HFFc6 (cell line): ENCODE results near the gene BAG1. TPM values are rescaled to one million over a fixed set of nuclear protein-coding genes. Genes with fewer than 3 reads are reported as not detected.

Experiments used
- DNase-seq: peaks from one replicate; pipeline ENCODE4 v3.0.0-alpha.2; 2018
- H3K27ac Mint-ChIP-seq: 2 replicates; pipeline ENCODE4 v1.8.0; 2020; ENCODE audit warnings: mild to moderate bottlenecking, mixed read lengths
- H3K27me3 Mint-ChIP-seq: 2 replicates; pipeline ENCODE4 v1.8.0; 2021; ENCODE audit warnings: mild to moderate bottlenecking, moderate library complexity, mixed read lengths; ENCODE audit not compliant: insufficient read depth
- H3K36me3 Mint-ChIP-seq: 2 replicates; pipeline ENCODE4 v1.8.0; 2021; ENCODE audit warnings: low read depth, mixed read lengths
- H3K4me1 Mint-ChIP-seq: 2 replicates; pipeline ENCODE4 v1.8.0; 2020; ENCODE audit warnings: low read depth, mixed read lengths
- H3K4me3 Mint-ChIP-seq: 2 replicates; pipeline ENCODE4 v1.8.0; 2020; ENCODE audit warnings: mild to moderate bottlenecking, moderate library complexity, mixed read lengths
- H3K9me3 Mint-ChIP-seq: 2 replicates; pipeline ENCODE4 v1.8.0; 2020; ENCODE audit warnings: mild to moderate bottlenecking, mixed read lengths
- CTCF ChIP-seq: fragments of 200-600 bp; sonication (generic); IDR thresholded peaks from 2 replicates; pipeline ENCODE4 v1.5.0; 2021; ENCODE audit warnings: antibody characterized with exemption, mild to moderate bottlenecking
- total RNA-seq, 6 experiments: library from RNA; stranded (reverse); fragmentation: NEBNext Ultra II Directional; extraction: Animal tissue kit (Norgen Biotek cat#: 25700); gene quantifications; 2 replicates in 1 of 6; 3 replicates in 5 of 6; pipeline ENCODE4 v1.2.3, GENCODE V29; 2021

BAG1 gene
- total RNA-seq, 6 experiments from 2014 or later, result 22.5 to 31.3 (median 27.6) TPM

- DNase-seq, result no peak
- Mint-ChIP-seq H3K4me1 (peaks cover under 1% of the 10 kb centered on the region; the same call in 1 of the 2 replicates), H3K27ac (no peak overlapping the region), H3K9me3 (no peaks in the 10 kb centered on the region), H3K4me3 (no peak overlapping the region), H3K36me3 (peaks cover 14% of the 10 kb centered on the region), H3K27me3 (no peaks in the 10 kb centered on the region; the same call in none of the 2 replicates)
- TF ChIP-seq CTCF, result no peak
These were observed 41.5 kb upstream of the BAG1 start for GRCh38 chr9:33306037-33306436.

GRCh38 chr9:33304362-33304761 is 39.9 kb upstream of the BAG1 start:
- H3K27ac Mint-ChIP-seq, result no peak overlapping the region

DNA sequence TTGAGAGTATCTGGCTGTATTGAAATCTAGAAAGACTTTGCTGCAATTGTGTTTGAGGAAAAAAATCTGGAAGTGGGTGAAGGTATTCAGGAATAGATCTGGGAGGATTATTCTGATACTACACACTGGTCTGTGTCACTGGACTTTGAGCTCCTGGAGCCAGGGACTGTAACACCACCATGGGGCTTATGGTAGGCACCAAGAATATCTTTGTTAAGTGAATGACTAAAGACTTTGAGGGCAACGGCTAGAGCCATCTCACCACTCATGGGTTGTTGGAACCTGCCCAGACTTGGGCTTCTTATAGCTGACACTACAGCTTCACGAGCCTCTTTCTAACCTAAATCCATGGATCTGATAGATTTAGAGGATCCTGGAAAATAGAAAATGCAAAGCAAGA is 36.0 kb upstream of the BAG1 start:
- no peak overlapping the region for H3K27ac Mint-ChIP-seq
- H3K4me1 Mint-ChIP-seq, result peaks cover 33% of the 10 kb centered on the region

More at GRCh38 chr9:33304362-33304761, 39.9 kb upstream of the BAG1 start:
- TF ChIP-seq CTCF, result no peak
- H3K4me3 Mint-ChIP-seq, result no peak overlapping the region
- H3K9me3 Mint-ChIP-seq, result no peaks in the 10 kb centered on the region
- DNase-seq, result no peak
- peaks cover 6% of the 10 kb centered on the region for H3K36me3 Mint-ChIP-seq
- H3K4me1 Mint-ChIP-seq, result no peaks in the 10 kb centered on the region
- H3K27me3 Mint-ChIP-seq, result no peaks in the 10 kb centered on the region; the same call in none of the 2 replicates

DNA sequence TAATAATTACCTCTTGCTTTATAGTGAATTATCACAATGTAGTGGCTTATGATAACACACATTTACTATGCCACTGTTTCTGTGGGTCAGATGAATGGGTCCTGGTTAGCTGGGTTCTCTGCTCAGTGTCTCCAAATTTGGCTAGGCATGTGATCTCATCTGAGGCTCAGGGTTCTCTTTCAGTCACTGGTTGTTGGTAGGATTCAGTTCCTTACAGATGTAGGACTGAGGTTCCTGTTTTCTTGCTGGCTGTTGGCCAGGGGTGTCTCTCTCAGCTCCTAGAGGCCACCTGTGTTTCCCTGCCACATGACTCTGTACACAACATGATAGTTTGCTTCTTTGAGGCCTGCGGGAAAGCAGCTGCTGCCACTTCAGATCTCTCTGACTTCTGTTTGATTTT is 32.9 kb upstream of the BAG1 start:
- Mint-ChIP-seq H3K27ac (peak overlapping the region; percentile 38), H3K9me3 (no peaks in the 10 kb centered on the region), H3K4me1 (peaks cover 56% of the 10 kb centered on the region), H3K36me3 (peaks cover 52% of the 10 kb centered on the region), H3K27me3 (no peaks in the 10 kb centered on the region; the same call in 1 of the 2 replicates), H3K4me3 (no peak overlapping the region; the same call in 1 of the 2 replicates)
- no peak for DNase-seq
- no peak for TF ChIP-seq CTCF

More for the DNA sequence above, 36.0 kb upstream of the BAG1 start:
- Mint-ChIP-seq H3K4me3 (no peak overlapping the region), H3K36me3 (peaks cover 34% of the 10 kb centered on the region), H3K27me3 (no peaks in the 10 kb centered on the region; the same call in 1 of the 2 replicates), H3K9me3 (no peaks in the 10 kb centered on the region)
- no peak for DNase-seq
- TF ChIP-seq CTCF, result no peak

DNA sequence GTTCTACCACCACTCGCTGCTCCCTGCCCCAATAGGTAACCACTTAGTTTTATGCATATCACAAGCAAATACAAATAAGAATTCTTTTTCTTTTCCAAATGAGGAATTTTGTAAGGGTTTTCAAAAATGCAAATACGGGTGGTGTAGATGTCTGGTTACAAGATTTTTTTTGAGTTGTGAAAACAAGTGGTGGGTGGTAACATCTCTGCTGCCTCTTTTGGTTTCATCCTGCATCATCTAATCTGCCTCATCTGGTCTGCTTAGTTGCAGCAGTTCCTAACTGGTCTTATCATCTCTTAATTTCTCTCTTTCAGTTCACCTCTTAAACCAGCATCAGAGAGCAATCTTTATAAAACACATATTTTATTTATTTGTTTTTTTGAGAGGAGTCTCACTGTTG is 31.1 kb upstream of the BAG1 start:
- no peak overlapping the region for H3K4me3 Mint-ChIP-seq
- peaks cover 69% of the 10 kb centered on the region for H3K4me1 Mint-ChIP-seq
- H3K27ac Mint-ChIP-seq, result peak overlapping the region; percentile 4; the same call in 1 of the 2 replicates
- DNase-seq, result no peak
- peaks cover 2% of the 10 kb centered on the region; the same call in 1 of the 2 replicates for H3K27me3 Mint-ChIP-seq
- H3K9me3 Mint-ChIP-seq, result no peaks in the 10 kb centered on the region
- peaks cover 67% of the 10 kb centered on the region for H3K36me3 Mint-ChIP-seq
- no peak for TF ChIP-seq CTCF
